Parathyroid adenoma (tissue), 2 donors: ENCODE data around the gene KCP.

Experiments
- H2AFZ ChIP-seq: fragments of 300-600 bp; sonication (generic); one replicate; pipeline ENCODE4 v1.7.0; 2017; ENCODE audit warnings: antibody characterized with exemption, mild to moderate bottlenecking
- H3K27ac ChIP-seq: fragments of 300-600 bp; sonication (generic); one replicate; pipeline ENCODE4 v1.7.0; 2017
- H3K27me3 ChIP-seq: fragments of 300-600 bp; sonication (generic); one replicate; pipeline ENCODE4 v1.7.0; 2017; ENCODE audit warnings: low read length; ENCODE audit not compliant: control insufficient read depth, insufficient read depth
- H3K36me3 ChIP-seq: fragments of 300-600 bp; sonication (generic); one replicate; pipeline ENCODE4 v1.7.0; 2017; ENCODE audit warnings: low read length; ENCODE audit not compliant: control insufficient read depth, insufficient read depth
- H3K4me1 ChIP-seq: fragments of 300-600 bp; sonication (generic); one replicate; pipeline ENCODE4 v1.7.0; 2017; ENCODE audit warnings: control low read depth
- H3K4me2 ChIP-seq: fragments of 300-600 bp; sonication (generic); one replicate; pipeline ENCODE4 v1.7.0; 2017; ENCODE audit warnings: low read length
- H3K4me3 ChIP-seq: fragments of 300-600 bp; sonication (generic); one replicate; pipeline ENCODE4 v1.7.0; 2017; ENCODE audit warnings: low read depth, low read length
- H3K79me2 ChIP-seq: fragments of 300-600 bp; sonication (generic); one replicate; pipeline ENCODE4 v1.7.0; 2017; ENCODE audit warnings: control low read depth
- H3K9ac ChIP-seq: fragments of 300-600 bp; sonication (generic); one replicate; pipeline ENCODE4 v1.7.0; 2017; ENCODE audit warnings: mild to moderate bottlenecking
- H3K9me3 ChIP-seq: fragments of 300-600 bp; sonication (generic); one replicate; pipeline ENCODE4 v1.7.0; 2017; ENCODE audit warnings: low read length; ENCODE audit not compliant: control insufficient read depth
- TF ChIP-seq, protein P1 (sequence below): fragments of 300-600 bp; sonication (generic); IDR thresholded peaks from one replicate; pipeline ENCODE4 v1.7.0; 2017; ENCODE audit warnings: antibody characterized with exemption, mild to moderate bottlenecking
- donor health status: primary hyperparathyroidism.

Gene KCP

DNA sequence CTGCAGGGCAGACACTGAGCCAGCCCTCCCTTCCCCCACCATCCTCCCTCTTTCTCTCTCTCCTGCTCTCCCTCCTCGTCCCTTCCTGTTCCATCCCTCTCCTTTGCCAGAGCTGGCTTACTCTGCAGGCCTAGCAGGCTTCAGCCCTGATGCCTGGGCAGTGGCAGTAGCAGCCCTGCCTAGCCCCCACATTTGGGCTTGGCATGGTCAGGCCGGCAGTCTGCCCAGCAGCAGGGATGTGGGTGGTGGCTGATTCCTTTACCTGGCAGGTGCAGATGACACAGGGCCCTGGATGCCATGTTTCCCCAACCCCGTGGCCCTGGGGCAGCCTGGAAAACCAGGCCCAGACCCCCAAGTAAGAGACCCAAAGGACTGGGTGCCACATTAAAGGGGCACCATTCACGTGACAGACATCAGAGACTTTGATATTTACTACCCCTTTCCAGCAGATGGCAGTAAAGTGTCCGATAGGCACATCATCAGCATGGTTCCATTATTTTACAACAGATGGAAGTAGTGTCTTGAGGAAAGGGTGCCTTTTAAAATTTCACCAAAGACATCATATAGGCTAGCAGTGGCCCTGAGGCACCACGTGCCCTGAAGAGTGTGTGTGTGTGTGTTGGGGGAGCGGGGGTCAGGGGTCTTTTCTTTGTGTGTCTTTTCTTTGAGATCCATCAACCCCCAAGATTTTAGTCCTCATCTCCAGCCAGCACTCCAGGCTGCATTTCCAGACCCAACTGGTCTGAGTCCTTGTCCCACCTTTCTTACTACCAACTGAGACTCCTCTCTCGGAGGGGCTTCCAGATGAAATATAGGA is 5.9 kb downstream of the KCP start:
- no peaks in the 10 kb centered on the region for H3K4me1 ChIP-seq
- no peaks in the 10 kb centered on the region for H3K36me3 ChIP-seq
- no peak overlapping the region for H2AFZ ChIP-seq
- no peak overlapping the region for H3K9ac ChIP-seq
- TF ChIP-seq, protein P1, sequence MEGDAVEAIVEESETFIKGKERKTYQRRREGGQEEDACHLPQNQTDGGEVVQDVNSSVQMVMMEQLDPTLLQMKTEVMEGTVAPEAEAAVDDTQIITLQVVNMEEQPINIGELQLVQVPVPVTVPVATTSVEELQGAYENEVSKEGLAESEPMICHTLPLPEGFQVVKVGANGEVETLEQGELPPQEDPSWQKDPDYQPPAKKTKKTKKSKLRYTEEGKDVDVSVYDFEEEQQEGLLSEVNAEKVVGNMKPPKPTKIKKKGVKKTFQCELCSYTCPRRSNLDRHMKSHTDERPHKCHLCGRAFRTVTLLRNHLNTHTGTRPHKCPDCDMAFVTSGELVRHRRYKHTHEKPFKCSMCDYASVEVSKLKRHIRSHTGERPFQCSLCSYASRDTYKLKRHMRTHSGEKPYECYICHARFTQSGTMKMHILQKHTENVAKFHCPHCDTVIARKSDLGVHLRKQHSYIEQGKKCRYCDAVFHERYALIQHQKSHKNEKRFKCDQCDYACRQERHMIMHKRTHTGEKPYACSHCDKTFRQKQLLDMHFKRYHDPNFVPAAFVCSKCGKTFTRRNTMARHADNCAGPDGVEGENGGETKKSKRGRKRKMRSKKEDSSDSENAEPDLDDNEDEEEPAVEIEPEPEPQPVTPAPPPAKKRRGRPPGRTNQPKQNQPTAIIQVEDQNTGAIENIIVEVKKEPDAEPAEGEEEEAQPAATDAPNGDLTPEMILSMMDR, result peak; percentile 69
- no peaks in the 10 kb centered on the region for H3K79me2 ChIP-seq
- no peak overlapping the region for H3K27ac ChIP-seq
- H3K9me3 ChIP-seq, result no peaks in the 10 kb centered on the region
- H3K27me3 ChIP-seq, result no peaks in the 10 kb centered on the region
- no peak overlapping the region for H3K4me3 ChIP-seq
- H3K4me2 ChIP-seq, result no peak overlapping the region

DNA sequence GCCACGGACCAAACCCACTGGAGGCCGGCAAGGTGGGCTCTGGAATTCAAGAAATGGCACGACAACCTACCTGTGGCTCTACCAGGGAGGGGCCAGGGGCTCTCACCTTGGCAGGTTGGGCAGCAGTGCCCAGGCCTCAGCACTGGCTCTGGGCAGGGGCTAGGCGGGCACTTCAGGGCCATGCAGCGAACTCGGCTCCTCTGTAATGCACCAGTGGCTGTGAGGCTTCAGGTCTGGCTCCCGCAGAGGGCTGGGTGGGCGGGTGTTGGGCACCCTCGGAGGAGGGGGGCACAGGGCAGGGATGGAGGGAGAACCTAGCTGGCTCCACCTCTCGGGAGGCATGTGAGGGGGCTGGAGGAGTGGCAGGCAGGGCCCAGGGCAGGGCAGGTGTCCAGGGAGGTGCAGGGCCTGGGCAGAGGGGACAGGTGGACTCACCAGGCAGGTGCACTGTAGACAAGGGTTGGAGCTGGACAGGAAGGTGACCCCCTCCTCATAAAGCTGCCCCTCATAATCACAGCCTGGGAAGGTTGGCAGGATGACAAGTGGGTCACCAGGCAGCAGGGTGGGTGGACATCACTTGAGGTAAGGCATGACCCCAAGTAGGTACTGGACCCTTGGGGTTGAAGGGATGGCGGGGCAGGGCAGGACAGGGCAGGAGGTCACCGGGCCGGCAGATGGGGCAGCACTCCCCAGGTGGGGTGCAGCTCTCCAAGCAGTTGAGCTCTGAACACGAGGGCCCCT is 6.7 kb downstream of the KCP start:
- Histone ChIP-seq H2AFZ (no peak overlapping the region), H3K27me3 (no peaks in the 10 kb centered on the region), H3K4me2 (no peak overlapping the region), H3K4me3 (no peak overlapping the region), H3K9ac (no peak overlapping the region), H3K79me2 (no peaks in the 10 kb centered on the region), H3K27ac (no peak overlapping the region), H3K4me1 (no peaks in the 10 kb centered on the region), H3K9me3 (no peaks in the 10 kb centered on the region), H3K36me3 (no peaks in the 10 kb centered on the region)
- TF ChIP-seq, protein P1, result no peak

DNA sequence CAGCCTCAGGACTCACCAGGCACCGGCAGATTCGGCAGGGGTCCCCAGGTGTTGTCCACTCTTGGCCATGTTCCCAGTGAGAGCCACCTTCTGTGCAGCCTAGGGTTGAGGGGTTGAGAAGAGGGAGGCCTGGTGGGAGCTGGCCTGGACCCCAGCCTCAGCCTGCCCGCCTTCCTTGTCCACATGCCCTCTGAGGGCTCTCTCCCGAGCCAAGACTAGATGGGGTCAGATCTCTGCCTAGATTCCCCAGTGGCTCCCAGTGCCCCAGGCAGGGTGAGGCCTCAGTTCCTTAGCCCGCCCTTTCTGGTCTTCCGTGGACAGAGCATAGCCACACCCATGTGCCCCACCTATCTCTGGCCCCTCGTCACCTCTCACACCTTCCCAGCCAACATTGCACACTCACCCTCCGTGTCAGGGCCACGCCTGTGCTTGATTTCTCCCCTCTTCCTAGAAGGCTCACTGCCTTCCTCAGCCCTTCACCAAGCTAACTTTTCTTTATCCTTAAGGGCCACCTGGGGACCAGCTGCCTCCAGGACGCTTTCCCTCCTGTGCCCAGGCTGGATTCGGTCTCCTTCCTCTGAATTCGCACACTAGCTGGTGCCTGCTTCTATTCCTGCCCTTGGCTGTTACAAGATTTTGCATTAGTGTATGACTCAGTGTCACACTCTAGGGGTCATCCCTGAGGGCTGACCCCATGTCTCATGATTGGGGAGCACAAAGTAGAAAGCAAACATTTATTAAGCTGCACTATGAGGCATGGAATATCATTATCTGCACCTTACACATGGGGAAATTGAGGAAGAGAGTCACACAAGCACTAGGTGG is 7.5 kb downstream of the KCP start:
- Histone ChIP-seq H3K79me2 (no peaks in the 10 kb centered on the region), H3K4me3 (no peak overlapping the region), H3K4me2 (no peak overlapping the region), H3K9ac (no peak overlapping the region), H2AFZ (no peak overlapping the region), H3K27ac (no peak overlapping the region), H3K9me3 (no peaks in the 10 kb centered on the region), H3K36me3 (no peaks in the 10 kb centered on the region), H3K4me1 (no peaks in the 10 kb centered on the region), H3K27me3 (no peaks in the 10 kb centered on the region)
- TF ChIP-seq, protein P1, result no peak

DNA sequence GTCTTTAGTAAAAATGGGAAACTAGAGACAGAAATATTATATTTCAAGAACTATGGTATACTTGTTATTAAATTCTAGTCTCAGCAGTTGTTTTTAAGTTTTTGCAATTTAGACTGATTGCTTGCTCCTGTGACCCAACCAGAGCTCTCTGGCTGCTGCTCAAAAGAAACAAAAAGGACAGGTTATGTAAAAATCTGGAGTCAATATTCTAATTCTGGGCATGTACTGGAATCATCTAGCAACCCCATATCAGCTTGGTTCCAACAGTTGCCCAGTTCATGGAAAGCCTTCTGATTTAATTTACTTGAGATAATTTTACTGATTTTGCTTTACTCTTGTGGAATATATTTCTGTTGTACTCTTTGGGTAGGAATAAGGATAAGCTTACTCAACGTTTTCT is 10.3 kb downstream of the KCP start:
- no peak overlapping the region for H3K4me2 ChIP-seq

More for the DNA sequence above, 10.3 kb downstream of the KCP start:
- H3K9ac ChIP-seq, result no peak overlapping the region
- no peaks in the 10 kb centered on the region for H3K9me3 ChIP-seq
- no peaks in the 10 kb centered on the region for H3K27me3 ChIP-seq
- H3K4me1 ChIP-seq, result no peaks in the 10 kb centered on the region
- TF ChIP-seq, protein P1, result no peak
- H3K4me3 ChIP-seq, result no peak overlapping the region
- H3K36me3 ChIP-seq, result no peaks in the 10 kb centered on the region
- no peak overlapping the region for H2AFZ ChIP-seq
- H3K79me2 ChIP-seq, result no peaks in the 10 kb centered on the region
- no peak overlapping the region for H3K27ac ChIP-seq
